ENCODE results near the gene C6orf62.
A peak's percentile ranks its signal among the peaks of the same experiment; 100 is the strongest.
"Not testable (repeated sequence)": the region's sequence is repeated elsewhere in the genome, so short reads cannot be mapped to it uniquely, and the experiment has no call there.

The C6orf62 gene

DNA sequence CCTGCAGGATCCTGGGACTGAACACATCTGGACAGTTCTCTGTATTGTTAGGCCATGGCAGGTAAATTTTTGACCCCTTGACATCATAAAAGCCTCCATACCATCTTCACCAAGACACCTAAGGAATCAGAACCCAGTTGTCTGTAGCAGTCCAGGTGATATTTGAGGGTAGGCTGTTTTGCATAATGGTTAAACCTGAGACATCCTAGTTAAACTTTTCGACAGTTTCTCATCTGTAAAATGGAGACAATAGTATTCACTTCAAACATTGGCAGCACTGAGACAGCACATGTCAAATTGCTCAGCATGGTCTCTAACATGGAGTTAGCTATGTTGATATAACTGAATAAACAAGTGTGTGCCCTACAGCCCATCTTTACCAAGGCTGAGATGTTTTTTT lies 24.8 kb downstream of the C6orf62 start:
- H3K36me3 Mint-ChIP-seq, result no peaks in the 10 kb centered on the region
- no peak overlapping the region for H3K27ac Mint-ChIP-seq
- H3K9me3 Mint-ChIP-seq (ENCODE audit: low read depth), result no peaks in the 10 kb centered on the region
- H3K4me3 Mint-ChIP-seq, result no peak overlapping the region
- peaks cover 33% of the 10 kb centered on the region for H3K4me1 Mint-ChIP-seq (ENCODE audit: low read depth)
- no peaks in the 10 kb centered on the region for H3K27me3 Mint-ChIP-seq

DNA sequence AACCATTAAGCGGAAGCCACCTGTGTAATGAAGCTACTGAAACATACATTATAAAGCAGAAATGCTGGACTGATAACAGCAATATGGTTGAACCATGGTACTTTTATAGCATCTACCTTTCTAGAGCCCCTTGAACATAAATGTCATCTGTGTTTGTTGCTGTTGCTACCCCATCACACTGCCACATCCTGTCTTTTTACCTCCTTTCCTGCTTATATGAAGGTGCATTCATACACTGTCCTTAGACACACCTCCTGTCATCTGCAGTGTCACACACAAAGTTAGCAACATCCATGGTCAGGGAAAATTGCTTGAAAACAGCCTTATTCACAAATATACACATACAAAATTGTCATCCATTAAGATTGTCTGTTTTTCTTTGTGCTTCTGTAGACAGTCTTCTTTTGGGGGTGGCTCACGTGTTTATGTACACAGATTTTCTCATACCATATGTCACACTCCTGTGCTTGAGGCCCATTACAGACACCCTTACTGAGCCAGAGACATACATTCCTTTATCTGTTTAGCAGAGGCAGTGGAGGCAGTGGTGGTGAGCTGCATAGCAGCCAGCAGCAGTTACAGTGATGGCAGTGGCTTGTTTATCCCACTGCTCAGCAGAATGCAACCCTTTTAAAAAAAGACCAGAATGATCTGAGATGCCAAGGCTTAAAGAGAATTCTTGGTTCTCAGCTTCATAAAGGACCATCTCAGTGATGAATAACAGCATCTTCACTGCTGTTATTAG lies 25.9 kb downstream of the C6orf62 start:
- Mint-ChIP-seq H3K4me3 (no peak overlapping the region), H3K36me3 (no peaks in the 10 kb centered on the region), H3K9me3 (ENCODE audit: low read depth) (no peaks in the 10 kb centered on the region), H3K27ac (peak overlapping the region; percentile 13), H3K27me3 (no peaks in the 10 kb centered on the region), H3K4me1 (ENCODE audit: low read depth) (peaks cover 31% of the 10 kb centered on the region)

- peaks cover under 1% of the 10 kb centered on the region for H3K36me3 Mint-ChIP-seq
- peak overlapping the region; percentile 13 for H3K27ac Mint-ChIP-seq
Measured at GRCh38 chr6:24692415-24692814, 26.5 kb downstream of the C6orf62 start.

DNA sequence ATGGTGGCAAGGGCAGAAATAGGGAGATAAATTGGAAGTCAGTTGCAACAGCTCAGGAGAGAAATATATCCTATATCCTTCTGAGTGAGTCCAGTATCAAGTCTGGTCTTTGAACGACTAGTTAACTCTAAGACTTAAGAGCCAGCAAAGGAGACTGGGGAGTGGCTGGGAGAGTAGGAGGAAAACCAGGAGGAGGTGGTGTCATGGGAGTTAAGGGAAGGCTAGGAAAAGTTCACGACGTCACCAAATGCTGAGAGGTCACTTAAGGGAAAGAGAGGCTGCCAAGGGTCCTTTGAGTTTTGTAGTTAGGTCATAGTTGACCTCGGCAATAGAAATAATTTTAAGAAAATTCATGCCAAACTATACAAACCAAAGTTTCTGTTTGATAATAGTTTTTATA lies 27.0 kb downstream of the C6orf62 start:
- no peaks in the 10 kb centered on the region for H3K27me3 Mint-ChIP-seq
- H3K9me3 Mint-ChIP-seq (ENCODE audit: low read depth), result no peaks in the 10 kb centered on the region
- H3K4me1 Mint-ChIP-seq (ENCODE audit: low read depth), result peaks cover 31% of the 10 kb centered on the region
- H3K27ac Mint-ChIP-seq, result peak overlapping the region; percentile 5
- H3K4me3 Mint-ChIP-seq, result no peak overlapping the region
- peaks cover 4% of the 10 kb centered on the region for H3K36me3 Mint-ChIP-seq

More at GRCh38 chr6:24692415-24692814, 26.5 kb downstream of the C6orf62 start:
- Mint-ChIP-seq H3K9me3 (ENCODE audit: low read depth) (no peaks in the 10 kb centered on the region), H3K27me3 (no peaks in the 10 kb centered on the region), H3K4me1 (ENCODE audit: low read depth) (peaks cover 31% of the 10 kb centered on the region), H3K4me3 (no peak overlapping the region)

GRCh38 chr6:24691550-24691949 lies 27.4 kb downstream of the C6orf62 start:
- no peak overlapping the region for H3K4me3 Mint-ChIP-seq
- H3K36me3 Mint-ChIP-seq, result peaks cover 4% of the 10 kb centered on the region
- peak overlapping the region; percentile 5 for H3K27ac Mint-ChIP-seq
- H3K4me1 Mint-ChIP-seq (ENCODE audit: low read depth), result peaks cover 31% of the 10 kb centered on the region
- no peaks in the 10 kb centered on the region for H3K9me3 Mint-ChIP-seq (ENCODE audit: low read depth)
- no peaks in the 10 kb centered on the region for H3K27me3 Mint-ChIP-seq

DNA sequence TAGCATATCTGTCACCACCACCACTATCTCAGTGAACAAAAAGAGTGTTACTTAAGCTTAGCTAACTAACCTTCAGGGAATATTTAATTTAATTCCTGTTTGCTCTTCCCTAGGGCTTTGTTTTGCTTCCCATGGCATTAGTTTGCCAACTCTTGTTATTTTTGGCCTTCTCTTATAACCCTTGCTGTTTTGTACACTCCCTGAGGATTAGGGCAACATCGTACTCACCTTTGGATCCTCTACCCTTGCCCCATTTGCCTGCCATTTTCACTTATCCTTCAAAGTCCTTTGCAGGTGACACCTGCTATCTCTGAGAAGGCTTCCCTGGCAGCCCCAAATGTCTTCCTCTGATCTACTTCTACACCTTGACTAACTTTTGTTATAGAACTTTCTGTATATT lies 28.4 kb downstream of the C6orf62 start:
- H3K4me3 Mint-ChIP-seq, result no peak overlapping the region
- peaks cover 4% of the 10 kb centered on the region for H3K36me3 Mint-ChIP-seq
- peaks cover 25% of the 10 kb centered on the region for H3K4me1 Mint-ChIP-seq (ENCODE audit: low read depth)
- no peaks in the 10 kb centered on the region for H3K9me3 Mint-ChIP-seq (ENCODE audit: low read depth)
- no peak overlapping the region for H3K27ac Mint-ChIP-seq
- H3K27me3 Mint-ChIP-seq, result no peaks in the 10 kb centered on the region

DNA sequence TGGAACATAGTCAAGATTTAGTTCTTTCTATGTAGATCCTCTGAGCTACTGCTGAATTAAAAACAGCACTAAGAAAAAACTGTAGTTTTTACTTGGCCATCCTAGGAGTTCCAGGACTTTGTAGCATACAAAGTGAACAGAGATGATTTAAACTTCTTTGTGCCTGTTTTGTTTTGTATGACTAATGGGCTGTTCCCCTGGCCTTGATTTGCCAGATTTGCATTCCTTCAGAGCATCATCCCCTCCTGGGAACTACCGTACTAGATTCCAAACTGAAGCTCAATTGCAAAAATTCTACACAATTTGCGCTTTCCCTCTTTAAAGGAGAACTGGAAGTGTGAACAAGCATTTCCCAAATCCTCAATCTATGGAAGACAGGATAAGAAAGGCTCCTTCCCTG lies 29.0 kb downstream of the C6orf62 start:
- Mint-ChIP-seq H3K4me1 (ENCODE audit: low read depth) (peaks cover 20% of the 10 kb centered on the region), H3K27me3 (no peaks in the 10 kb centered on the region), H3K27ac (no peak overlapping the region), H3K36me3 (peaks cover 4% of the 10 kb centered on the region), H3K4me3 (no peak overlapping the region), H3K9me3 (ENCODE audit: low read depth) (no peaks in the 10 kb centered on the region)

- Mint-ChIP-seq H3K4me1 (ENCODE audit: low read depth) (peaks cover 11% of the 10 kb centered on the region), H3K27ac (no peak overlapping the region), H3K4me3 (no peak overlapping the region), H3K36me3 (peaks cover 6% of the 10 kb centered on the region), H3K9me3 (ENCODE audit: low read depth) (no peaks in the 10 kb centered on the region), H3K27me3 (no peaks in the 10 kb centered on the region)
Measured at GRCh38 chr6:24686946-24687345, 32.0 kb downstream of the C6orf62 start.

DNA sequence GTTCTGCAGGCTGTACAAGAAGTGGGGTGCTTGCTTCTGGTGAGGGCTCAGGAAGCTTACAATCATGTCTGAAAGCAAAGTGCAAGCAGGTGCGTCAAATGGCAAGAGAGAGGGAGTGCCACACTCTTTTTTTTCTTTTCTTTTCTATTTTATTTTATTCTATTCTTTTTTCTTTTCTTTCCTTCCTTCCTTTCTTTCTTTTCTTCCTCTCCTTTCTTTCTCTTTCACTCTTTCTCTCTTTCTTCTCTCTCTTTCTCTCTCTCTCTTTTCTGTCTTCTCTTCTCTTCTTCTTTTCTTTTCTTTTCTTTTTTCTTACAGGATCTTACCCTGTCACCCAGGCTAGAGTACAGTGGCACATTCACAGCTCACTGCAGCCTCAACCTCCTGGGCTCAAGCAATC lies 32.5 kb downstream of the C6orf62 start:
- Mint-ChIP-seq H3K27ac (no peak overlapping the region), H3K4me3 (no peak overlapping the region), H3K4me1 (ENCODE audit: low read depth) (peaks cover 6% of the 10 kb centered on the region)

GRCh38 chr6:24683297-24684296 lies 35.4 kb downstream of the C6orf62 start:
- peaks cover 6% of the 10 kb centered on the region for H3K36me3 Mint-ChIP-seq
- H3K27ac Mint-ChIP-seq, result no peak overlapping the region
- no peaks in the 10 kb centered on the region for H3K4me1 Mint-ChIP-seq (ENCODE audit: low read depth)
- H3K9me3 Mint-ChIP-seq (ENCODE audit: low read depth), result no peaks in the 10 kb centered on the region
- no peak overlapping the region for H3K4me3 Mint-ChIP-seq
- H3K27me3 Mint-ChIP-seq, result no peaks in the 10 kb centered on the region

More for the DNA sequence above, 32.5 kb downstream of the C6orf62 start:
- H3K36me3 Mint-ChIP-seq, result peaks cover 6% of the 10 kb centered on the region
- no peaks in the 10 kb centered on the region for H3K27me3 Mint-ChIP-seq
- H3K9me3 Mint-ChIP-seq (ENCODE audit: low read depth), result no peaks in the 10 kb centered on the region

DNA sequence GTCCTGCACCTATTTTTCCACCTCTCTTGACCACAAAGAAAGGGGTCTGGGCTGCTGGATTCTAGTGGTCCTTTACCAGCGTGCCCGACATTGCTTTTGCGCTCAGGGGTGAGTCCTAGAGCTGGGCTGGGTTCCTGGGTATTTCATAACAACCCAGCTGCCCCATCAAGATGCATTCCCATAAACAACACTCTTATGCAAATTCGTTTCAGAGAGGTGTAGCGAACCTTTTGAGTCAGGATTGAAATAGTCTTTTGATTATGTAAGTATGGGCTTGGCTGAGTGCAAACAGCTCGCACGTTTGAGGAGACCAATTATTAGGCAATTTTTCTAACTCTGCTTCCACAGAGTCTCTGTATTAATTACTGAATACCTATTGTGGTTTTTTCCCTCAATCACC lies 38.4 kb downstream of the C6orf62 start:
- Mint-ChIP-seq H3K27me3 (no peaks in the 10 kb centered on the region), H3K9me3 (ENCODE audit: low read depth) (no peaks in the 10 kb centered on the region), H3K36me3 (peaks cover 3% of the 10 kb centered on the region), H3K27ac (no peak overlapping the region), H3K4me3 (no peak overlapping the region), H3K4me1 (ENCODE audit: low read depth) (peaks cover 2% of the 10 kb centered on the region)

DNA sequence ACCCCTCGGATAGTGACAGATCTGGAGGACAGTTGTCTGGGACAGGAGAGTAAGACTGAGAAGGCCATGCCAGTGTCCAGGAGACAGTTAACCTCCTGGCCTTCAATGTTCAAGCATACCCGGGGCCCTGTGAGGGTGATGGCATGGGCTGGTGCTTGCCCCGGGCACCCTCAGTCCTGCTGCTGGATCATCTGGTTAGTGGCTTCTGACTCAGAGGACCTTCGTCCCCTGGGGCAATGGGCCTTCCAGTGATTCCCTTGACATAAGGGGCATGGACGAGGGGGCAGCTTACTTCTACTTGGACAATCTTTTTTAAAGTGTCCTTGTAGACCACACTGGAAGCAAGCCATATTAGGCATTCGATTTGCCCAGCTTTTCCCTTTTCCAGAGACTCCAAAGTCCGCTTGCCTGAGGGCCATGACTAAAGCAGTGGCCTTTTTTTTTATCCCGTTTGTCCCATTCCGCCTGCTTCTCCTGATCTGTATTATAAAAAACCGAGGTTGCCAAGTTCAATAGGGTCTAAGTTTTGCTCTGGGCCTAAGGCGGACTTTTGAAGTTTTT lies 40.1 kb downstream of the C6orf62 start:
- not testable (repeated sequence) for H3K4me1 Mint-ChIP-seq (ENCODE audit: low read depth); H3K36me3 Mint-ChIP-seq; H3K27ac Mint-ChIP-seq; H3K9me3 Mint-ChIP-seq (ENCODE audit: low read depth); H3K27me3 Mint-ChIP-seq; H3K4me3 Mint-ChIP-seq

DNA sequence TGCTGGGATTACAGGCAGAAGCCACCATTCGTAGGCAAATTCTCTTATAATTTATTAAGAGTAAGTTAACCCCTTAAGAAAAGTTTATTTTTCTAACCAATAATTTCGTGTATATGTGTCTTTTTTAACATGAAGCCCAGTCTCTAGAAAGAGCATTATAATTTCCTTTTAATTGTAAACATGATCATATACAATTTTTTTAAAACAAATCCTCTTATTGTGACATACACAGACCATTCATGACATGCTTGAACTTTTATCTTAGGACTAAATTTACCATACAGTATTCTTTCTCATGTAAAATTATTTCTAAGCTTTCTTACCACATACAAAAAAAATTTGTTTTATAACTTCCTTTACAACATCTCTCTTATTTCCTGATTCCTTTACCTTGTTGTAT lies 45.3 kb downstream of the C6orf62 start:
- no peak overlapping the region for H3K4me3 Mint-ChIP-seq

GRCh38 chr6:24672620-24673182 lies 46.3 kb downstream of the C6orf62 start:
- peaks cover 13% of the 10 kb centered on the region for H3K36me3 Mint-ChIP-seq
- no peaks in the 10 kb centered on the region for H3K9me3 Mint-ChIP-seq (ENCODE audit: low read depth)
- H3K4me1 Mint-ChIP-seq (ENCODE audit: low read depth), result peaks cover 17% of the 10 kb centered on the region
- H3K4me3 Mint-ChIP-seq, result no peak overlapping the region
- no peak overlapping the region for H3K27ac Mint-ChIP-seq
- H3K27me3 Mint-ChIP-seq, result no peaks in the 10 kb centered on the region

More for the DNA sequence above, 45.3 kb downstream of the C6orf62 start:
- no peaks in the 10 kb centered on the region for H3K27me3 Mint-ChIP-seq
- no peaks in the 10 kb centered on the region for H3K9me3 Mint-ChIP-seq (ENCODE audit: low read depth)
- H3K36me3 Mint-ChIP-seq, result peaks cover 13% of the 10 kb centered on the region
- H3K27ac Mint-ChIP-seq, result no peak overlapping the region
- peaks cover 9% of the 10 kb centered on the region for H3K4me1 Mint-ChIP-seq (ENCODE audit: low read depth)

GRCh38 chr6:24671077-24671476 lies 47.9 kb downstream of the C6orf62 start:
- H3K36me3 Mint-ChIP-seq, result peaks cover 13% of the 10 kb centered on the region
- H3K4me1 Mint-ChIP-seq (ENCODE audit: low read depth), result peaks cover 30% of the 10 kb centered on the region
- H3K4me3 Mint-ChIP-seq; H3K27me3 Mint-ChIP-seq; H3K9me3 Mint-ChIP-seq (ENCODE audit: low read depth); H3K27ac Mint-ChIP-seq: not testable (repeated sequence)
